22Rv1 (cell line): ENCODE data around the gene RFK.

Experiments used
- ZFX ChIP-seq: fragments of 450-650 bp; IDR thresholded peaks from 2 replicates; pipeline ENCODE4 v1.6.1; 2017; ENCODE audit warnings: antibody characterized with exemption, borderline replicate concordance
- TF ChIP-seq, protein P1 (sequence below): fragments of 450-650 bp; IDR thresholded peaks from 2 replicates; pipeline ENCODE4 v1.5.1; 2017; ENCODE audit warnings: mild to moderate bottlenecking

DNA sequence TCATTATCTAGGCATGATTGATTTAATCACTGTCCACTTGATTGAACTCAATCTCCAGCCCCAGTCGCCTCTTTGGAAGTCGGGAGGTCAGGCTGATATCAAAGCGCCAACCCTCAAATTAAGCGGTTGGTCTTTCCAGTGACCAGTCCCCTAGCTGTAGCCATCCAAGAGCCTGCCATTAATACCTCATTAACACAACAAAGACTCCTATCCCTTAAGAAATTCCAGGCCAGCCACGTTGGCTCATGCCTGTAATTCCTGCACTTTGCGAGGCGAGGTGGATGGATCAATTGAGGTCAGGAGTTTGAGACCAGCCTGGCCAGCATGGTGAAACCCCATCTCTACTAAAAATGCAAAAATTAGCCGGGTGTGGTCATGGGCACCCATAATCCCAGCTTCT is 37.4 kb upstream of the RFK start:
- TF ChIP-seq, protein P1, sequence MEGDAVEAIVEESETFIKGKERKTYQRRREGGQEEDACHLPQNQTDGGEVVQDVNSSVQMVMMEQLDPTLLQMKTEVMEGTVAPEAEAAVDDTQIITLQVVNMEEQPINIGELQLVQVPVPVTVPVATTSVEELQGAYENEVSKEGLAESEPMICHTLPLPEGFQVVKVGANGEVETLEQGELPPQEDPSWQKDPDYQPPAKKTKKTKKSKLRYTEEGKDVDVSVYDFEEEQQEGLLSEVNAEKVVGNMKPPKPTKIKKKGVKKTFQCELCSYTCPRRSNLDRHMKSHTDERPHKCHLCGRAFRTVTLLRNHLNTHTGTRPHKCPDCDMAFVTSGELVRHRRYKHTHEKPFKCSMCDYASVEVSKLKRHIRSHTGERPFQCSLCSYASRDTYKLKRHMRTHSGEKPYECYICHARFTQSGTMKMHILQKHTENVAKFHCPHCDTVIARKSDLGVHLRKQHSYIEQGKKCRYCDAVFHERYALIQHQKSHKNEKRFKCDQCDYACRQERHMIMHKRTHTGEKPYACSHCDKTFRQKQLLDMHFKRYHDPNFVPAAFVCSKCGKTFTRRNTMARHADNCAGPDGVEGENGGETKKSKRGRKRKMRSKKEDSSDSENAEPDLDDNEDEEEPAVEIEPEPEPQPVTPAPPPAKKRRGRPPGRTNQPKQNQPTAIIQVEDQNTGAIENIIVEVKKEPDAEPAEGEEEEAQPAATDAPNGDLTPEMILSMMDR, result no peak
- TF ChIP-seq ZFX, result no peak
